HT-29 (cell line): ENCODE measurements around the gene TRPM1. TPM values are rescaled to one million over a fixed set of nuclear protein-coding genes. Genes with fewer than 3 reads are reported as not detected.
"Not testable (repeated sequence)": the region's sequence is repeated elsewhere in the genome, so short reads cannot be mapped to it uniquely, and the experiment has no call there.

Source experiments
- DNase-seq: peaks from one replicate; pipeline ENCODE4 v3.0.0-alpha.2; 2015; ENCODE audit warnings: low spot score
- total RNA-seq: library from RNA; depleted of rRNA; stranded (reverse); fragments of >200 nt; shearing (Covaris generic); gene quantifications from 2 replicates; pipeline ENCODE4 v1.2.3, GENCODE V29; 2014

TRPM1 gene
- total RNA-seq, 1 experiment from 2014 or later, result not detected

- DNase-seq, result no peak
These were observed 23.5 kb upstream of the TRPM1 start for GRCh38 chr15:31125061-31125460.

GRCh38 chr15:31116423-31117030 is 15.0 kb upstream of the TRPM1 start:
- DNase-seq, result no peak

DNA sequence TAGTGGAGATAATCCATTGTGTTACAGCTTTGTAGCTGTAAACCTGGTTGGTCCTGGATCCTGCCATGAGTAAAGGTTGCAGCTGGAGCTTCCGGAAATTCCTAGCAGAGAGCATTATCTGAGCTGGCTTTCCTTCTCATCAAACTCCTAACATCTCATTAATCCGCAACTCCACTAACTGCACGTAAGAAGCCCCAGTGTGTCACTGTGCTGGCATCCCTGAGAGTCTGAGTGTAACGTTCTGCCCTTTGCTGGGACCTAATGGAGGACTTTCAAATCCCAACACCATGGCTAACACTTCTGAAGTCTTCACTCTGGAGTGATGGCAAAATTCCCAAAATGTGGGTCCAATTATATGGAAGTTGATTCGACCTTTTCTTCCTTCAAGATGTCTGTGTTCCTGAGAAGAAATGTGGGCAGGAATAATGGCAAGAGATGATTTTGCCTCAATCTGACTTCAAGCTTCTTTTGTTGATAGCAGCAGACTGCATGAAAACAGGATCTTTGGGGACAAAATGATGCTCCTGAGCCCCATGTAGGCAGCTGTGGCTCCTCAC is 9.6 kb upstream of the TRPM1 start:
- no peak for DNase-seq

DNA sequence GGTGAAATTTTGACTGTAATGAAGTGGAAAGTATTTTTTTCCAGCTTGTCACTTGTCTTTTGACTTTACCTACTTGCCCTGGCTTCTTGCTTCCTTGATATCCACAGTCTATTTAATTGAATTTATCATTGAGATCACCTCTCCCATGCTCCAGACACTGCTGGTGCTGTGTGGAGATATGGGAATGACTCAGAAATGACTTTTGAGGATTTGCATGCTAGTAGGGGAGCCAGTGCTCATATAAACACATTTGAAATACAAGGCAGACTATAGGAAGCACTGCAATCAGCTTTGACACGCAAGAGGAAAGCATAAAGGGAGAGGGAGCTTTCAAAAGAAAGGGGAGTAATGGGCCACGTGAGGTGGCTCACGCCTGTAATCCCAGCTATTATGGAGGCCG is 7.3 kb upstream of the TRPM1 start:
- no peak for DNase-seq

GRCh38 chr15:31106495-31107300 is 5.2 kb upstream of the TRPM1 start:
- no peak for DNase-seq

DNA sequence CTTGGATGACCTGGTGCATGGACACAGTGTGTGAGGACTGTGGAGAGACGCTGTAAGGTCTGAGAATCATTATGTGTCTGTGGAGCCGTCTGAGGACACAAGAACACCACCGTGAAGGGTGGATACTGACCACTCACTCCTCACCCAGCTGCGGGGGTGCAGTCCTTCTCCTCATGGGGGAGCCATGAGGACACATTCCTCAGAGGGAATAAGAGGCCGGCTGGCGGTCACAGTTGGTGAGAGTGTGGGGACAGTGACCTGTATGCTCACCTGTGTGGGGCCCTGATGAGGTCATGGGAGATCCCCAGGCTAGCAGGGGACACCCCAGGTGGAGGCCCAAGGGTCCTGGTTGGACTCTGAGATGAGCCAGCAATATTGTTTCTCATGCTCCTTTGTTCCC is 2.5 kb upstream of the TRPM1 start:
- no peak for DNase-seq

GRCh38 chr15:31102374-31103342 is 1.1 kb upstream of the TRPM1 start:
- DNase-seq, result no peak

GRCh38 chr15:31102039-31102321 is 455 bp upstream of the TRPM1 start:
- no peak for DNase-seq

DNA sequence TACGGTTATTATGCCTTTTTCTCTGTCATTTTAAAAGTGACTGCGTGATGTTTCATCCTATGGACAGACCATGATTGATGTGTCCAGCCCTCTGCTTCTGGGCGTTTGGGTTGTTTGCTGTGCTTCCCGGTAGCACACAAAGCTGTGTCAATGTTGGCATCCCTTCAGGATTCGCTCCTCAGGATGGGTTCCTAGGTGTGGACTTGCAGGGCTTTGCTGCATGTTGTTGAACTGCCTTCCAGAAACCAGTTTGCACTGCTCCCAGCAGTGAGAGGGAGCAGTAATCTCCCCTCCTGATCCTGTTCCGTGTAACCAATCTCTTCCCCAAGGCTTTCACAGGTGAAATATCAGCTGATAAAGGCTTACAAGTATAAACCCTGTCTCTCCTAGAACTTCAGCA is 787 bp downstream of the TRPM1 start:
- no peak for DNase-seq

GRCh38 chr15:31098953-31099740 is 2.4 kb downstream of the TRPM1 start:
- DNase-seq, result peak; percentile 33

GRCh38 chr15:31098491-31098917 is 3.0 kb downstream of the TRPM1 start:
- no peak for DNase-seq

- DNase-seq, result no peak
These were observed 5.0 kb downstream of the TRPM1 start for GRCh38 chr15:31096563-31096962.

GRCh38 chr15:31091481-31091880 is 10.0 kb downstream of the TRPM1 start:
- DNase-seq, result peak; percentile 41

DNA sequence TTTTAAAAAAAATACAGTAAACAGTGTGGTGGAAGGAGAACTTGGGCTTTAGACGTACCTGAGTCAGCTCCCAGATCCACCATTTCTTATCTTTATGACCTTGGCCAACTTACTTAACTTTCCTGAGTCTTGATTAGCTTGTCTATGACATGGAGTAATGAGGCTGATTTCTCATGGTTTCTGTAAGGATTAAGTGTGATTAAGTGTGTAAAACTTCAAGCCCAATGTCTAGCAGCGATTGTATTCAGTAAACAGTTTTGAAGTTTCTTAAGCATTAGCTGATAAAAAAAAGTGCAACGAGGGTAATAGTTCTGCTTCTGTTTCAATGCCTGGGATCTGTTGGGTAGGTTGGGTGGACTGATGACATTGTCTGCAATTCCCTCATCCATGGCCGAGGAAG is 10.8 kb downstream of the TRPM1 start:
- no peak for DNase-seq

GRCh38 chr15:31089368-31090047 is 12.0 kb downstream of the TRPM1 start:
- DNase-seq, result no peak

DNA sequence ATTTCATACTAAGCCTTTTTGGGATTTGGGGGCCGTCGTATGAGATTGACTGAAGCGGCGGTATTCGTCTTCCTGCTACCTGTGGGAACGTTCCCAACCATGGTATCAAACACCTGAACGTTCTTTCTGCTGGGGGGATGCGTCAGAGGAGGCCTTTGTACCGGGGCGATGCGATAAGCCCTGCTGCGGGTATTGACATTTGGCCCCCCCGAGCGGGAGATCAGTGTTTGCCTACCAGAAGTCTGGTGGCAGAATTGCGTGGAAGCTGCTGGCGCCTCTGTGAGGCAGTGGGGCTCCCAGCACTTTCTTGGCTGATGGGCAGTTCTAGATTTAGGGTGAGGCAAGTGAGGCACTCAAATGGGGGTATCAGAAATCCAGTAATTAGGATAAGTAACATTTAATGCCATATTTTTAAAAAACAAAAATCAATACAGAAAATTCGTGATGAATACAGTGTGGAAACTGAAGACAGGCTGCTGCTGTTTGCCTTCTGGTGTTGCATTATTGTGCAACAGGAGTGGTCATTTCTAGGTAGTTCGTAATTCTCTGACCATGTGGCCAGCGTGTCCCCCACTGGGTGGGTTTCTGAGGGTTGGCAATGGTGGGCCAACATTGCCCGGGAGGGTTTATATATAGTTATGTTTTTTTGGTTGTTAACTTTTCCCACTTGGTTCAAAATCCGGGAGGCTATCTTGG is 12.7 kb downstream of the TRPM1 start:
- DNase-seq, result no peak

DNA sequence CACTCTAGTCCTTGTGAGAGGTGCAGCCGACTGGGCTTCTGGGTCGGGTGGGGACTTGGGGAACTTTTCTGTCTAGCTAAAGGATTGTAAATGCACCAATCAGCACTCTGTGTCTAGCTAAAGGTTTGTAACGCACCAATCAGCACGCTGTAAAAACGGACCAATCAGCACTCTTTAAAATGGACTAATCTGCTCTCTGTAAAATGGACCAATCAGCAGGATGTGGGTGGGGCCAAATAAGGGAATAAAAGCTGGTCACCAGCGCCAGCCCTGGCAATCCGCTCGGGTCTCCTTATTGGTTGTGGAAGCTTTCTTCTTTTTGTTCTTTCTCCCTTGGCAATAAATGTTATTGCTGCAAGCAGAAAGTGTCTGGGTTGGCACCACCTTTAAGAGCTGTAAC is 13.5 kb downstream of the TRPM1 start:
- not testable (repeated sequence) for DNase-seq

DNA sequence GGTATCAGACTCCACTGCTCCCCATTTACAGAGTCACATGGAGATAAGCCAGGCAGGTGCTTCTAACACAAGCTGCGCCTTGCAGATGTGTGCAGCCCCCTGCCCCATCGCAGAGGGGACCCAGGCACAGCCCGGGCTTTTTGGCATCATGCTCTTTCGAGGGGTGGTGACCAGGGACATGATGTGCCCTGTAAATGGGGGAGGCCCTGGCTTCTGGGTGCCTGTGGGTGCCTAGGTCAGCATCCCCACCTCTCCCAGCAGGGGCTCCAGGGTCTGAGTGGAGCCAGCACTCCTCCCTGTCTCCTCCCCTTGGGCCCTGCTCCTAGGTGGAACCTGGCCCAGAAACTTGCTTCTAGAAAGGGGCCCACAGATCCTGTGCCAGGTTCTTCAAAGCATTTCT is 15.2 kb downstream of the TRPM1 start:
- DNase-seq, result no peak

- DNase-seq, result no peak
These were observed 16.2 kb downstream of the TRPM1 start for GRCh38 chr15:31085359-31085758.

DNA sequence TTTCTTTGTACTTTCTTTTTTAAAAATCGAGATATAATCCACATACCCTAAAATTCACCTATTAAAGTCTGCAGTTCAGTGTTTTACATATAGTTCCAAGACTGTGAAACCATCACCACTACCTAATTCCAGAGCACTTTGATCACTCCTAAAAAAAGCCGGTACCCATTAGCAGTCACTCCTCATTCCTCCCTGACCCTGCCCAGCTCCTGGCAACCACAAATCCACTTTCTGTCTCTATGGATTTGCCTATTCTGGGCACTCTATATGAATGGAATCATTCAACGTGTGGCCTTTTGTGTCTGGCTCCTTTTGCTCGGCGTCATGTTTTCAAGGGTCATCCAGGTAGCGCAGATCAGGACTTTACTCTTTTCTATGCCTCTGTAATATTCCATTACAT is 17.3 kb downstream of the TRPM1 start:
- DNase-seq, result no peak
